Spleen (tissue), 11 donors: ENCODE measurements around the gene SNX11. TPM values are rescaled to one million over a fixed set of nuclear protein-coding genes. Genes with fewer than 3 reads are reported as not detected.
A peak's percentile ranks its signal among the peaks of the same experiment; 100 is the strongest.

Experiments
- DNase-seq: peaks from one replicate; pipeline ENCODE4 v3.0.0-alpha.2; 2020
- H3K27ac ChIP-seq, 8 donors: fragments of 200-600 bp; sonication (generic) in 7 of 8; 1 replicate in 4 of 8; 2 replicates in 4 of 8; pipeline versions ENCODE4 v1.5.0 to v1.8.0; 2016 to 2021; ENCODE audit warnings: inconsistent platforms in 4 of 8, mild to moderate bottlenecking in 4 of 8, moderate library complexity in 1 of 8
- H3K27me3 ChIP-seq, 7 donors: fragments of 200-600 bp; sonication (generic) in 6 of 7; replicated peaks in 1 of 7; 1 replicate in 4 of 7; 2 replicates in 3 of 7; pipeline versions ENCODE4 v1.5.0 to v1.8.0; 2016 to 2021; ENCODE audit warnings: inconsistent platforms in 3 of 7, mild to moderate bottlenecking in 1 of 7
- H3K36me3 ChIP-seq, 6 donors: fragments of 200-600 bp; sonication (generic) in 5 of 6; 1 replicate in 4 of 6; 2 replicates in 2 of 6; pipeline versions ENCODE4 v1.5.0 to v1.8.0; 2016 to 2021; ENCODE audit warnings: inconsistent platforms in 2 of 6
- H3K4me1 ChIP-seq, 6 donors: fragments of 200-600 bp; sonication (generic) in 5 of 6; 1 replicate in 3 of 6; 2 replicates in 3 of 6; pipeline versions ENCODE4 v1.5.0 to v1.8.0; 2016 to 2021; ENCODE audit warnings: inconsistent platforms in 3 of 6
- H3K4me3 ChIP-seq, 8 donors: fragments of 200-600 bp; sonication (generic) in 7 of 8; 1 replicate in 4 of 8; 2 replicates in 4 of 8; pipeline versions ENCODE4 v1.5.0 to v1.8.0; 2016 to 2021; ENCODE audit warnings: inconsistent platforms in 4 of 8, mild to moderate bottlenecking in 4 of 8, moderate library complexity in 2 of 8
- H3K9me3 ChIP-seq, 8 donors: fragments of 200-600 bp; sonication (generic) in 7 of 8; 1 replicate in 4 of 8; 2 replicates in 4 of 8; pipeline versions ENCODE4 v1.5.0 to v1.8.0; 2016 to 2021; ENCODE audit warnings: inconsistent platforms in 4 of 8
- POLR2A ChIP-seq, 3 donors: fragments of 450-650 bp; IDR thresholded peaks; one replicate each; pipeline ENCODE4 v1.5.1; 2017; ENCODE audit warnings: antibody characterized with exemption in 3 of 3, mild to moderate bottlenecking in 1 of 3
- POLR2AphosphoS5 ChIP-seq, 3 donors: sonication (generic); formaldehyde crosslinking; IDR thresholded peaks; one replicate each; pipeline ENCODE4 v1.5.1; 2017; ENCODE audit warnings: antibody characterized with exemption in 3 of 3
- WGBS, 5 donors: extraction: QIAGEN DNeasy Blood & Tissue Kit in 3 of 5; methylation state at CpG; one replicate each; pipeline versions ENCODE4 v1.1.5 to v1.1.7; 2013 to 2018; 5-methylcytosine and 5-hydroxymethylcytosine counted together
- intact Hi-C: fragments of 100-400 bp; cut with DNase I; formaldehyde crosslinking; loops from one replicate; pipeline ENCODE4 v1.15.0; 2023; ENCODE audit warnings: low total_unique reads
- polyA plus RNA-seq, 3 donors: library from polyadenylated mRNA; stranded (reverse); fragments of 200-250 nt; gene quantifications; one replicate each; pipeline ENCODE4 v1.2.1, GENCODE V29; 2013
- total RNA-seq, 7 donors: library from RNA; depleted of rRNA in 3 of 7; stranded (reverse); fragments of >200 nt in 3 of 7; fragmentation: NEBNext Ultra II Directional in 4 of 7; extraction: Animal tissue kit (Norgen Biotek cat#: 25700) in 4 of 7; gene quantifications; one replicate each; pipeline versions ENCODE4 v1.1.0 to v1.2.1, GENCODE V29; 2016 to 2021
- TF ChIP-seq, protein P1 (sequence below), 11 experiments: fragments of 200-600 bp in 7 of 11; fragments of 450-650 bp in 4 of 11; sonication (generic) in 4 of 11; IDR thresholded peaks in 8 of 11; conservative IDR thresholded peaks in 3 of 11; 1 replicate in 7 of 11; 2 replicates in 4 of 11; pipeline versions ENCODE4 v1.4.0 to v1.8.0; 2016 to 2021; ENCODE audit warnings: antibody characterized with exemption in 11 of 11, inconsistent platforms in 4 of 11, mild to moderate bottlenecking in 1 of 11
- donor health status: healthy with polysubstance abuse.
- donor health status: DM: no; HTN: no; CAD: no; lungs with moderate emphysema.
- donor health status: DM: no; HTN: no; CAD: no.
- donor health status: Bipolar disorder and iron deficiency.
- donor health status: healthy.
- donor health status: DM: no; HTN: no; CAD: no.
- donor health status: DM: yes; HTN: yes; CAD: no.

Gene SNX11
- total and polyA plus RNA-seq, 10 donors = 17.6 to 45.4 (median 34.9) TPM

GRCh38 chr17:48125829-48126531 lies 18.4 kb downstream of the SNX11 start:
- Histone ChIP-seq H3K9me3 (no peaks in the 10 kb centered on the region), H3K4me3 (no peak overlapping the region), H3K27ac (no peak overlapping the region), H3K36me3 (peaks cover 0 to 71% (median 39%) of the 10 kb centered on the region in 6 donors), H3K4me1 (peaks cover 0 to 1% (median 0%) of the 10 kb centered on the region in 6 donors), H3K27me3 (no peaks in the 10 kb centered on the region)
- TF ChIP-seq POLR2AphosphoS5 (IDR thresholded peaks at IDR 0.05) (peak in 1 of 3 donors; percentile 24), POLR2A (IDR thresholded peaks at IDR 0.05) (no peak)
- WGBS, 5 donors = 71 to 89% (median 75%) methylated on average over 9 of the region's 9 CpGs
- no peak for DNase-seq
- intact Hi-C loops = no loop called here

DNA sequence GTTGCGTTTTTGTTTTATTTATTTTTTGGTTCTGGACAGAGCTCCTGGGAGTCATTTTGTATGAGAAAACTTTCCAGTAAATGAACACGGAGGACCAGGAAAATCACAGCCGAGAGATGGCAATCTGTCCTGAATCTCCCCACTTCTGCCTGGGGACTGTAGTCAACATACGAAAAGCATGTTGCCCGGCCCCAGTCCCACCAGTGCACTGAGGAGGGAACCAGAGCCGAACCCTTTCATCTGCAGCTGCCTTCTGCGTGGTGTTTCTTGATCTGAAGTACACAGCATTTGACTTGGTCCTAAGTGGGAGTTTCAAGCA lies 18.9 kb downstream of the SNX11 start:
- Histone ChIP-seq H3K4me3 (no peak overlapping the region), H3K27ac (no peak overlapping the region), H3K4me1 (peaks cover 0 to 6% (median 0%) of the 10 kb centered on the region in 6 donors), H3K36me3 (peaks cover 0 to 66% (median 34%) of the 10 kb centered on the region in 6 donors), H3K27me3 (no peaks in the 10 kb centered on the region), H3K9me3 (no peaks in the 10 kb centered on the region)
- intact Hi-C loops = no loop called here
- no peak for DNase-seq
- 82 to 91% (median 89%) methylated on average over 7 of the region's 7 CpGs for WGBS, 5 donors
- TF ChIP-seq, protein P1, sequence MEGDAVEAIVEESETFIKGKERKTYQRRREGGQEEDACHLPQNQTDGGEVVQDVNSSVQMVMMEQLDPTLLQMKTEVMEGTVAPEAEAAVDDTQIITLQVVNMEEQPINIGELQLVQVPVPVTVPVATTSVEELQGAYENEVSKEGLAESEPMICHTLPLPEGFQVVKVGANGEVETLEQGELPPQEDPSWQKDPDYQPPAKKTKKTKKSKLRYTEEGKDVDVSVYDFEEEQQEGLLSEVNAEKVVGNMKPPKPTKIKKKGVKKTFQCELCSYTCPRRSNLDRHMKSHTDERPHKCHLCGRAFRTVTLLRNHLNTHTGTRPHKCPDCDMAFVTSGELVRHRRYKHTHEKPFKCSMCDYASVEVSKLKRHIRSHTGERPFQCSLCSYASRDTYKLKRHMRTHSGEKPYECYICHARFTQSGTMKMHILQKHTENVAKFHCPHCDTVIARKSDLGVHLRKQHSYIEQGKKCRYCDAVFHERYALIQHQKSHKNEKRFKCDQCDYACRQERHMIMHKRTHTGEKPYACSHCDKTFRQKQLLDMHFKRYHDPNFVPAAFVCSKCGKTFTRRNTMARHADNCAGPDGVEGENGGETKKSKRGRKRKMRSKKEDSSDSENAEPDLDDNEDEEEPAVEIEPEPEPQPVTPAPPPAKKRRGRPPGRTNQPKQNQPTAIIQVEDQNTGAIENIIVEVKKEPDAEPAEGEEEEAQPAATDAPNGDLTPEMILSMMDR (IDR thresholded peaks at IDR 0.05 in 8 of 11, conservative IDR thresholded peaks at IDR 0.05 in 3 of 11) = no peak
- no peak for TF ChIP-seq POLR2AphosphoS5 (IDR thresholded peaks at IDR 0.05)
- no peak for TF ChIP-seq POLR2A (IDR thresholded peaks at IDR 0.05)

DNA sequence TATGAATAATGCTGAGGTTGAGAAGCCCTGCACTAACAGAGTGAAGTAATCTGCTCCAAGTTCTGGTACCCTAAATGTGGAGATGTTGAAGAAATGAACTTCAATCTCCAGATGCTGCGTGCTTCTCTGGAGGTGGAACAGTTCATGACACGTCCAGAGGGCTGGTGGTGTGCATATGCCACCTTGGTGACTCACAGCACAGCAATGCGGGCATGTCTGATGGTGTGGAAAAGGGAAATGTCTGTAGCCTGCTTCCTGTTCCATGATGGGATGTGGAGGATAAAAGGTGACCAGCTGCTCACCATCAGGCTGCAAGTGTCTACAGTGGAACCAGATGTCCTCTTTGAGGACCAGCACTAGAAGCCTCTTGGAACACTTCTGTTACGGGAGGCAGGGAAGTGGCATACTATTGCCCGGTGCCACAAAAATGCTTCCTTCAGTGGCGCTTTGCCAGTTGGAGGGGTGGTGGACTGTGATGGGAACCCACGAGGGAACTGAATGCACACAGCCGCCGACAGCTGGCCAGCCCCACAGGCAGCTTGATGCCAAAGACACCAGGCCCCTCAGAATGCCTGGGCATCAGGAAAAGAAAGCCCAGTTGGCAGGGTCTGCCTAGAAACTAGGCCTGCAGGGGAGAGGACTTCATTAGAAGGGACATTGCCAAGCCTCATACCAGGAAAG lies 19.9 kb downstream of the SNX11 start:
- peaks cover 0 to 56% (median 24%) of the 10 kb centered on the region in 6 donors for H3K36me3 ChIP-seq
- H3K27ac ChIP-seq = no peak overlapping the region
- H3K27me3 ChIP-seq = no peaks in the 10 kb centered on the region
- intact Hi-C loops = no loop called here
- no peak for DNase-seq
- peaks cover 0 to 7% (median 0%) of the 10 kb centered on the region in 6 donors for H3K4me1 ChIP-seq
- 65 to 82% (median 75%) methylated on average over 5 to 9 of the region's 9 CpGs for WGBS, 5 donors
- no peak overlapping the region for H3K4me3 ChIP-seq
- H3K9me3 ChIP-seq = no peaks in the 10 kb centered on the region
- TF ChIP-seq POLR2AphosphoS5 (IDR thresholded peaks at IDR 0.05) (peak; percentile 18 to 57 (median 35)), POLR2A (IDR thresholded peaks at IDR 0.05) (no peak)
- TF ChIP-seq, protein P1 (IDR thresholded peaks at IDR 0.05 in 8 of 11, conservative IDR thresholded peaks at IDR 0.05 in 3 of 11) = no peak

DNA sequence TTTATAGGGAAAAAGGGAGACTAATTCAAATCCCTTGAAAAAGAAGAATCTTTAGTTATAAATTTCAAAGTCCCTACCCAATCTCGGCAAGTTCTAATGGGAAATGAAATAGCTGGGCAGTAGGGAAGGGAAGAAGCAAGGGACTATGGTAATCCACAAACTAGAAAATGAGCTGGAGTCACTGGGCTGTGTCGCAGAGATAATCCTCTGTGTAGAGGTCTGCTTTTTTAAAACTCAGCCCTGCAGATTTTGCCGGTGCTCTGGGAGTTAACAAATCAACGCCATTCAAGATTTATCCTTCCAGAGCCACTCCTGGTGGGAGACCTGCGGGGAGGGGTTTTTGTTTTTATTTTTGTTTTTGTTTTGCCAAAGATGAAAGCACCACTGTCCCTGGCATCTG lies 20.8 kb downstream of the SNX11 start:
- Histone ChIP-seq H3K27me3 (no peaks in the 10 kb centered on the region), H3K27ac (no peak overlapping the region), H3K4me3 (no peak overlapping the region), H3K4me1 (peaks cover 0 to 7% (median 0%) of the 10 kb centered on the region in 6 donors), H3K9me3 (no peaks in the 10 kb centered on the region), H3K36me3 (peaks cover 0 to 47% (median 15%) of the 10 kb centered on the region in 6 donors)
- no peak for DNase-seq
- 60 to 78% (median 68%) methylated on average over 5 of the region's 5 CpGs for WGBS, 5 donors
- intact Hi-C loops = no loop called here
- TF ChIP-seq POLR2A (IDR thresholded peaks at IDR 0.05) (no peak), POLR2AphosphoS5 (IDR thresholded peaks at IDR 0.05) (no peak)
- TF ChIP-seq, protein P1 (IDR thresholded peaks at IDR 0.05 in 8 of 11, conservative IDR thresholded peaks at IDR 0.05 in 3 of 11) = no peak
